Activated T-helper 1 cell treated with anti-CD3 and anti-CD28 coated beads, Interleukin-12 subunit alpha, Interleukin-12 subunit beta, Interleukin-2, Interleukin-4 antibody, amounts not matched to agents 30 ng/mL and 10 ng/mL and 1 ng/mL, durations not matched to agents 14 hours and 24 hours and 36 hours (primary cell): Measurements from ENCODE around the gene PPIL3. TPM values are rescaled to one million over a fixed set of nuclear protein-coding genes. Genes with fewer than 3 reads are reported as not detected.
A peak's percentile ranks its signal among the peaks of the same experiment; 100 is the strongest.

ENCODE experiments used
- DNase-seq: peaks from one replicate; pipeline ENCODE4 v3.0.0; 2021; ENCODE audit warnings: low spot score
- H3K27ac Mint-ChIP-seq: one replicate; pipeline ENCODE4 v1.8.0; 2021; ENCODE audit warnings: mild to moderate bottlenecking, mixed read lengths
- H3K27me3 Mint-ChIP-seq: one replicate; pipeline ENCODE4 v1.8.0; 2022; ENCODE audit warnings: mild to moderate bottlenecking, moderate library complexity, mixed read lengths; ENCODE audit not compliant: insufficient read depth
- H3K36me3 Mint-ChIP-seq: one replicate; pipeline ENCODE4 v1.8.0; 2021; ENCODE audit warnings: low read depth, mixed read lengths
- H3K4me1 Mint-ChIP-seq: one replicate; pipeline ENCODE4 v1.8.0; 2021; ENCODE audit warnings: low read depth, mixed read lengths
- H3K4me3 Mint-ChIP-seq: one replicate; pipeline ENCODE4 v1.8.0; 2021; ENCODE audit warnings: mild to moderate bottlenecking, moderate library complexity, mixed read lengths
- H3K9me3 Mint-ChIP-seq: one replicate; pipeline ENCODE4 v1.8.0; 2021; ENCODE audit warnings: mixed read lengths
- intact Hi-C: fragments of 100-400 bp; cut with micrococcal nuclease; formaldehyde crosslinking; loops from one replicate; pipeline ENCODE4 v1.15.1; 2024
- total RNA-seq: library from RNA; stranded (reverse); gene quantifications from 2 replicates; pipeline ENCODE4 v1.2.3, GENCODE V29; 2022

The PPIL3 gene
- total RNA-seq, 1 donor from 2014 or later, result 44.2 TPM

DNA sequence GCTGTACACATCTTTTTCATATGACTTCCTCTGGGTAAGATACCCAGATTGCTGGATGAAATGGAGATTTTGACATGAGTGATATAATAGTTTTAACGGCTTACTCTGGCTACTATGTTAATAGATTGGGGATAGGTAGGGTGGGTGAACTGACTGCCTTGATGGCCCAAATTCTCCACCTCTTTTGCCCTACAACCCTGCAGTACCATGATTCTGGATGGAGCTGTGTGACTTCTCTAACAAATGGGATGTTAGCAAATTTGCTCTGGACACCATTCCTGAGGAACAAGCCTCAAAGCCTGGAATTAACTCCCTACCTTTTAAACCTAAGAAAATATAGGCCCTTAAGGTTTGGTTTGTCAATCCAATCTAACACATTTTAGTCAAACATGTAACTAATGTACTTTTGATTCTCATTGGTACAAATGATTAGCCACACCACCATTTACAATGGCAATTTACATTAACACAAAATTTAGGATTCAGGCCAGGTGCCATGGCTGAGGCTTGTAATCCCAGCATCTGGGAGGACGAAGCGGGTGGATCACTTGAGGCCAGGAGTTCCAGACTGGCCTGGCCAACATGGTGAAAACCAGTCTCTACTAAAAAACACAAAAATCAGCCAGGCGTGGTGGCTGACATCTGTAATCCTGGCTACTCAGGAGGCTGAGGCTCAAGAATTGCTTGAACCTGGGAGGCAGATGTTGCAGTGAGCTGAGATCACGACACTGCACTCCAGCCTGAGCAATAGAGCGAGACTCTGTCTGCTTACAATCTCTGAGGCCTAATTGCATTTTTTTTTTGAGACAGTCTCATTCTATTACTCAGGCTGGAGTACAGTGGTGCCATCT lies 37.3 kb downstream of the PPIL3 start:
- no peak for DNase-seq
- H3K4me3 Mint-ChIP-seq, result no peak overlapping the region
- no peak overlapping the region for H3K27ac Mint-ChIP-seq
- peaks cover 4% of the 10 kb centered on the region for H3K4me1 Mint-ChIP-seq
- no peaks in the 10 kb centered on the region for H3K27me3 Mint-ChIP-seq
- peaks cover 41% of the 10 kb centered on the region for H3K36me3 Mint-ChIP-seq
- intact Hi-C loops, result no loop called here
- H3K9me3 Mint-ChIP-seq, result no peaks in the 10 kb centered on the region

DNA sequence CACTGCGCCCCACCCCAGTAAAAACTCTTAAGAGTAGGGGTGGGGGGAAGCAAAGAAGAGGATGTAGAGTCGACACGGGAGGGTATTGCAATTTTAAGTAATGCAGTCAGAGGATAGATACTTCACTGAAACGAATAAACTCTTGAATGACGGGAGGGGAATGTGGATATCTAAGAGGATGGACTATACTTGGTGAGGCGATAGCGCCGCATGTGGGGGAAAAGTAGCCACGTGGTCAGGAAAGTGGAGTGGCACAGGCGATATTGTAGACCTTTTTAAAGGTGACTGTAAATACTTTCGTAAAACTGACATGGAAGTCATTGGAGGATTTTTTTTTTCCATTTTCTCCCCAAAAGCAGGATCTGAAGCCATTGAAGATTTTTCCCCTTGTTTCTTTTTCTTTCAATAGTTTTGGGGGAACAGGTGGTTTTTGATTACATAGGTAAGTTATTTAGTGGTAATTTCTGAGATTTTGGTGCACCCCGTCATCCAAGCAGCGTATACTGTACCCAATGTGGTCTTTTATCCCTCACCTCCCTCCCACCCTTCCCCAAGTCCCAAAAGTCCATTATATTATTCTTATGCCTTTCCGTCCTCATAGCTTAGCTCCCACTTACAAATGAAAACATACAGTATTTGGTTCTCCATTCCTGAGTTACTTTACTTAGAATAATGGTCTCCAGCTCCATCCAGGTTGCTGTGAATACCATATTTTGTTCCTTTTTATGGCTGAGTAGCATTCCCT lies 38.2 kb downstream of the PPIL3 start:
- no peak for DNase-seq
- H3K4me3 Mint-ChIP-seq, result no peak overlapping the region
- H3K9me3 Mint-ChIP-seq, result no peaks in the 10 kb centered on the region
- H3K36me3 Mint-ChIP-seq, result peaks cover 36% of the 10 kb centered on the region
- no peaks in the 10 kb centered on the region for H3K27me3 Mint-ChIP-seq
- no peak overlapping the region for H3K27ac Mint-ChIP-seq
- intact Hi-C loops, result no loop called here
- H3K4me1 Mint-ChIP-seq, result no peaks in the 10 kb centered on the region

DNA sequence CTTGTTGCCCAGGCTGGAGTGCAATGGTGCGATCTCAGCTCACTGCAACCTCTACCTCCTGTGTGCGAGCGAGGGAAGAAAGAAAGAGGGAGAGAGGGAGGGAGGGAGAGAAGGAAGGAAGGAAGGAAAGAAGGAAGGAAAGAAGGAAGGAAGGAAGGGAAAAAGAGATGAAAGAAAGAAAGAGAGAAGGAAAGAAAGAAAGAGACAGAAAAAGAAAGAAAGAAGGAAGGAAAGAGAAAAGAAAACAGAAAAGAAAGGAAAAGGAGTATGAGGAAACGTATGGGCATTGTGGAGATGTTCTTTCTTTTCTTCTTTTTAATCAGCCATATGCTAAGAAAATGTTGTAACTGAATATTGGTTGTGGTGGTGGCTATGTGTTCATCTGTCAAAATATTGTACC lies 40.9 kb downstream of the PPIL3 start:
- no peak for DNase-seq
- no peak overlapping the region for H3K4me3 Mint-ChIP-seq
- intact Hi-C loops, result no loop called here
- H3K9me3 Mint-ChIP-seq, result no peaks in the 10 kb centered on the region
- peaks cover 22% of the 10 kb centered on the region for H3K36me3 Mint-ChIP-seq
- no peaks in the 10 kb centered on the region for H3K4me1 Mint-ChIP-seq
- H3K27ac Mint-ChIP-seq, result no peak overlapping the region
- H3K27me3 Mint-ChIP-seq, result no peaks in the 10 kb centered on the region

DNA sequence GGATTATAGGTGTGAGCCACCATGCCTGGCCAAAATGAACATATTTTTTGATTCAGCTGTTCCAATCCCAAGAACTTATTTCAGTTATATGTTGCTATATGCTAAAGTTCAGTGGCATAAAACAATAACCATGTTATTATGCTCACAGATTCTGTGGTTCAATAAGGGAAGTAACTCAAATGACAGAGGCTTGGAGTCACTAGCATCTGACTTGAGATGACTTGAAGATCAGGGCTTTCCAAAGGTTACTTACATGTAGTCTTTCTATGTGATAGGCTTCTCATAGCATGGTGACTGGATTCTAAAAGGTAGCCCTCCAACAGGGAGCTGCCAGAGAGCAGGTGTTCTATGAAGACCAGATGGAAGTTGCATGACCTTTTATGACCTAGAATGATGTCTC lies 41.6 kb downstream of the PPIL3 start:
- intact Hi-C loops, result no loop called here
- no peak for DNase-seq
- no peaks in the 10 kb centered on the region for H3K27me3 Mint-ChIP-seq
- no peak overlapping the region for H3K4me3 Mint-ChIP-seq
- no peaks in the 10 kb centered on the region for H3K9me3 Mint-ChIP-seq
- no peaks in the 10 kb centered on the region for H3K4me1 Mint-ChIP-seq
- no peak overlapping the region for H3K27ac Mint-ChIP-seq
- peaks cover 15% of the 10 kb centered on the region for H3K36me3 Mint-ChIP-seq

DNA sequence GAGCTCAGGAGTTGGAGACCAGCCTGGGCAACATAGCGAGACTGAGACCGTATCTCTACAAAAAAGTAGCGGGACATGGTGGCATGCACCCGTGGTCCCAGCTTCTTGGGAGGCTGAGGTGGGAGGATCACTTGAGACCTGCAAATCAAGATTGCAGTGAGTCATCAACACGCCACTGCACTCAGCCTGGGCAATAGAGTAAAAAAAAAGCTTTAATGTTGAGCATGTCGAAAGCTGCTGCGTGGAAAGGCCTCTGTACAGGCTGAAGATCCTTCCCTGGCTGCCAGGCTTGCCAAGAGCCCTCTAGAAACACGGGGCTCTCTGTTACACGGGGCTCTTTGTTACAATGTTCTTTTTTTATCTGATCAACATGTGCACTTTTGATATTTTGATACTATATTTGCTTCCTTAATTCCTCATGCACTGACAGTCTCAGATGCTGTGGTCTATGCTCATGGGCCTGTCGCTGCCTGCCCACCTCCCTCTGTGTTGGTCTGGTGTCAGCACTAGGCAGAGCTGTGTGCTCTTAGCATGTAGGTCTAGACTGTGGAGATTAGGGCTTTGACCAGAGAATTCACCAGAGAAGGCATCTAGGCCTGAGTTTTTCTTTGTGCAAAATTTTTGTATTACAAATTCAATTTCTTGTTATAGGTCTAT lies 43.1 kb downstream of the PPIL3 start:
- Mint-ChIP-seq H3K36me3 (peaks cover 5% of the 10 kb centered on the region), H3K9me3 (no peaks in the 10 kb centered on the region), H3K4me3 (no peak overlapping the region), H3K4me1 (no peaks in the 10 kb centered on the region), H3K27ac (no peak overlapping the region), H3K27me3 (no peaks in the 10 kb centered on the region)
- intact Hi-C loops, result no loop called here
- no peak for DNase-seq

DNA sequence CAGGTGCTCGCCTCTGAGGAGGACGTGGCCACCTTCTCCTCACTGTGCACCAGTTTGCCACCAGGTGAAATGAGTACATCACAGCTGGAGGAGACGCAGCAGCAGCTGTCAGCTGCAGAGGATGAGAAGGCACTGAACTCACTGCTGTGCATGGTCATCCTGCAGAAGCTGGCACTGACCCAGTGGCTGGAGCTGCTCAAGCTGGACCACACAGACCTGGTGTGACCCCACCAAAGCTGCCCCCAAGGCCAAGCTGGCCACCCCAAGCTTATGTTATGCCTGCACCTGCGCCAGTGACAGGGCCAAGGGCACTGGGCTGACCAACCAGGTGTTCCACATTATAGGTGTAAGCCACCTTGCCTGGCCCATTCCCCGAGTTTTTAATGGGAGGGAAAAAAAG lies 43.7 kb downstream of the PPIL3 start:
- Mint-ChIP-seq H3K27me3 (no peaks in the 10 kb centered on the region), H3K9me3 (no peaks in the 10 kb centered on the region), H3K4me3 (no peak overlapping the region), H3K4me1 (no peaks in the 10 kb centered on the region), H3K36me3 (peaks cover under 1% of the 10 kb centered on the region), H3K27ac (no peak overlapping the region)
- intact Hi-C loops, result no loop called here
- DNase-seq, result no peak

DNA sequence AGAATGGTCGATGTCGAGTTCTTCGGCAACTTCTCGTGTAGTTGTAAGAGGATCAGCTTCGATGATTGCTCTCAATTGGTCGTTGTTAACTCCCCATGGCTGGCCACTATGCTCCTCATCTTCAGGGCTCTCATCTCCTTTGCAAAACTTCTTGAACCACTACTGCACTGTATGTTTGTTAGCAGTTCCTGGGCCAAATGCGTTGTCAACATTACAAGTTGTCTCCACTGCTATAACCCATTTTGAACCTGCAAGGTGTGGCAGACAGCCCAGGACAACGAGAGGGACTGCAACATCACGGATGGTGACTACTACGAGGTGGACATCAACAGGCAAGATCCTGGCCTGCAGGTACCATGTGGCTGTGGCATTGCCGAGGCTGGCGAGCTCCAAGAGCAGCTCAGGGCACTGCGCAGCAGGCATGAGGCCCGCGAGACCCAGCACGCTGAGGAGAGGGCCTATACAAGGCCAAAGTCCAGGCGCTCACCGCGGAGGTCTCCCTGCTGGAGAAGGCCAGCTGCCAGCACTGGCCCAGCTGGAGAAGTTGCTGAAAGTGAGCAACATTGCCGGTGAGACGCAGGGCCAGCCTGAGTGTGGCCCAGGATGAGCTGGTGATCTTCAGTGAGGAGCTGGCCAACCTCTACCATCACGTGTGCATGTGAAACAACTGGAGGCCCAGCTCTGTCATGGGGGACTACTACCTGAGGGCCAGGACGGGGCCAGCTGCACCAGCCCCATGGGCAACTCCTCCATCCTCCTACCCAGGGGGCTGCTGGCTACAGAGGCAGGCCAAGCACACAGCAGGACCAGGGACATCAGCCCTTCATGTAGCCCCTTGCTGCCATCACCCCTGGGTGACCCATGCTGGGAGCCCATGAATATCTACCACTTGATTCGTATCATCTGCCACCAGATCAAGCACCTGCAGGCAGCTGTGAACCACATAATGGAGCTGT lies 44.6 kb downstream of the PPIL3 start:
- Mint-ChIP-seq H3K4me3 (no peak overlapping the region), H3K27me3 (no peaks in the 10 kb centered on the region), H3K36me3 (no peaks in the 10 kb centered on the region), H3K4me1 (no peaks in the 10 kb centered on the region), H3K27ac (no peak overlapping the region), H3K9me3 (no peaks in the 10 kb centered on the region)
- DNase-seq, result no peak
- intact Hi-C loops, result no loop called here

DNA sequence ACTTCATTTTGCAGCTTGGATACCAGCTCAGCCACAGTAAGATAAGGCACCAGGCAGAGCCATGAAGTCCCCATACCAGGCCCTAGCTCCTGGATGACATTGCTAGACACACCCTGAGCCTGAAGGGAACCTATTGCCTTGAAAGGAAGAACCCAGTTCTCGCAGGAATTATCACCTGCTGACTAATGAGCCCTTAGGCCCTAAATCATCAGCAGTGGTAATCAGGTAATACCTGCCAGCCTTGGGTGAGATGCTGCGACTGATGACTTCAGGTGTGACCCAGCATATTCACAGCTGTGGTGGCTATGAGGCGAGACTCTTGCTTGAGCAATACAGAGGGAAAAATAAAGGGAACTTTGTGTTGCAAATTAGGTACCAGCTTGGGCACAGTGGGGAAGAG lies 49.4 kb downstream of the PPIL3 start:
- no peak for DNase-seq
- H3K27ac Mint-ChIP-seq, result no peak overlapping the region
- intact Hi-C loops, result no loop called here
- H3K4me3 Mint-ChIP-seq, result no peak overlapping the region
- no peaks in the 10 kb centered on the region for H3K36me3 Mint-ChIP-seq
- H3K9me3 Mint-ChIP-seq, result peaks cover 15% of the 10 kb centered on the region
- no peaks in the 10 kb centered on the region for H3K27me3 Mint-ChIP-seq
- H3K4me1 Mint-ChIP-seq, result no peaks in the 10 kb centered on the region

DNA sequence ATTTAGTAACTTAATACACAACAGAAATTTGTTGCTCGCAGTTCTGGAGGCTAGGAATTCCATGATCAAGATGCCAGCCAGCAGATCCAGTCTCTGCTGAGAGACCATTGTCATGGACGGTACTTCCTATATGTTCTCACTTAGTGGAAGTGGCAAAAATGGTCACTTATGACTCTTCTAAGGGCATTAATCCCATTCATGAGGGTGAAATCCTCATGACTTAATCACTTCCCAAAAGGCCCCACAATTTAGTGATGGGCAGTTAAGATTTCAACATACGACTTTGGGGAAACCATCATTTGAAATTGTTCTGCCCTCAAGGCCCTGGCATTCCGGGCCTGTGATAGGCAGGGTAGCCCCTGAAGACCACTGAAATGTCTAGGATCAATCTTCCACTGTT lies 54.2 kb downstream of the PPIL3 start:
- H3K27me3 Mint-ChIP-seq, result no peaks in the 10 kb centered on the region
- intact Hi-C loops, result no loop called here
- no peak overlapping the region for H3K4me3 Mint-ChIP-seq
- peaks cover 15% of the 10 kb centered on the region for H3K9me3 Mint-ChIP-seq
- no peak for DNase-seq
- H3K36me3 Mint-ChIP-seq, result no peaks in the 10 kb centered on the region
- no peak overlapping the region for H3K27ac Mint-ChIP-seq
- H3K4me1 Mint-ChIP-seq, result no peaks in the 10 kb centered on the region

DNA sequence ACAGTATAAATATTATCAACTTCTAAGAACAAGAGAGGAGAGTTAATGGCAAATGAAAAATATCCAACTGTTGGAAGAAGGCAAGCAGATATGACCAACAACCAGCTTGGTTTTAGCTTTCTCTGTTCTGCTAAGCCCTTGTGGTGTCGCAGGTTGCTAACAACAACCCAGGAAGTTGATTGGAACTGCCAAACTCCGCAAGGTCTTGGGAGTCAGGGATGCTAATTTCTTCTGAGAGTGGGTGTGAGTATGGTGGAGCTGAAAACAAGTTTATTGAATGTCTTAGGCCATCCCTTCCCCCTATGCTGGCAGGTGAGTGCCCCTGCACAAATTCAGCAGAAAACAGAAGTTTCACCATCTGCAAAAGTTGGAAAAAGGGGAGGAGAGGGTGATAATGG lies 59.6 kb downstream of the PPIL3 start:
- H3K27ac Mint-ChIP-seq, result no peak overlapping the region
- no peaks in the 10 kb centered on the region for H3K9me3 Mint-ChIP-seq
- DNase-seq, result no peak
- intact Hi-C loops, result no loop called here
- no peak overlapping the region for H3K4me3 Mint-ChIP-seq
- H3K4me1 Mint-ChIP-seq, result peaks cover 12% of the 10 kb centered on the region
- H3K27me3 Mint-ChIP-seq, result no peaks in the 10 kb centered on the region
- peaks cover 22% of the 10 kb centered on the region for H3K36me3 Mint-ChIP-seq

DNA sequence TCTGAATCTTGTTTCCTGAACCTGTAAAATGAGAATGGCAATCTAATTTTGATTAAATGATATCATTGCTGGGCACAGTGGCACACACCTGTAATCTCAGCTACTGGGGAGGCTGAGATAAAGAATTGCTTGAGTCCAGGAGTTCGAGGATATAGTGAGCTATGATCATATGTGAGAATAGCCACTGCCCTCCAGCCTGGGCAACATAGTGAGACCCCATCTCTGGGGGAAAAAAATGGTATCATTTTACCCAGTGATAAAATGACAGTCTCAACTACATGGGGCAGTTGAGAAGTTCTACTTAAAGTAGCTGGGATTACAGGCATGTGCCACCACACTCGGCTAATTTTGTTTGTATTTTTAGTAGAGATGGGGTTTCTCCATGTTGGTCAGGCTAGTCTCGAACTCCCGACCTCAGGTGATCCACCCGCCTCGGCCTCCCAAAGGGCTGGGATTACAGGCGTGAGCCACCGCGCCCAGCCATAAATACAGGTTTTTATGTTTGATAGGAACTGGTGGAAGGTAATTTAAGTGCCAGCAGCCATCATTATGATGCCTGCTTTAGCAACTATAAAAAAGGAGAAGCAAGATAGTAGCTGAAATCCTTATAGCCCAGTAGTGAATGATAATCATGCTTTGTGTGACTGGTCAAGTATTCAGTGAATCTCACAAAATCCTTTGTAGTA lies 60.2 kb downstream of the PPIL3 start:
- H3K36me3 Mint-ChIP-seq, result peaks cover 22% of the 10 kb centered on the region

DNA sequence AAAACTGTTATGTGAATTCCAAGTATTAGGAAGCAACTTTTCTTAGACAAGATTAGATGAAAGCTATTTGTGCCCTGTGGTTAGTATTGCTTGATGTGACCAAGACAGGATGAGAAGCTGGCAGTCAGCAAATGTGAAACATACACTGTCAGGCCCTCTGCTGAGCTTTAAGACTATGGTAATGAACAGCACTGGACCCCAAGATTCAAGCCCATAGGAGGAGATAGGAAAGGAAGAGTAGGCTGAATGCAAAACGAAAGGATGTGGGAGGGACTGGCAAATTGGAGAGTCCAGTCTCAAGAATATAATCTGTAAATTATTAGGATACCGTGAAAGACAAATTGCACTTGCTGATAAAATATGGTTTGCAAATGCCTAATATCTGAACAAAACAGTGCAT lies 60.8 kb downstream of the PPIL3 start:
- Mint-ChIP-seq H3K36me3 (peaks cover 22% of the 10 kb centered on the region), H3K4me1 (peaks cover 12% of the 10 kb centered on the region), H3K9me3 (no peaks in the 10 kb centered on the region), H3K4me3 (no peak overlapping the region), H3K27ac (peak overlapping the region; percentile 67), H3K27me3 (no peaks in the 10 kb centered on the region)
- intact Hi-C loops, result no loop called here
- no peak for DNase-seq

More for the DNA sequence above, 60.2 kb downstream of the PPIL3 start:
- Mint-ChIP-seq H3K27ac (no peak overlapping the region), H3K27me3 (no peaks in the 10 kb centered on the region), H3K4me3 (no peak overlapping the region), H3K4me1 (peaks cover 12% of the 10 kb centered on the region), H3K9me3 (no peaks in the 10 kb centered on the region)
- DNase-seq, result no peak
- intact Hi-C loops, result no loop called here
